Measurements from ENCODE around the gene STRIT1.

DNA sequence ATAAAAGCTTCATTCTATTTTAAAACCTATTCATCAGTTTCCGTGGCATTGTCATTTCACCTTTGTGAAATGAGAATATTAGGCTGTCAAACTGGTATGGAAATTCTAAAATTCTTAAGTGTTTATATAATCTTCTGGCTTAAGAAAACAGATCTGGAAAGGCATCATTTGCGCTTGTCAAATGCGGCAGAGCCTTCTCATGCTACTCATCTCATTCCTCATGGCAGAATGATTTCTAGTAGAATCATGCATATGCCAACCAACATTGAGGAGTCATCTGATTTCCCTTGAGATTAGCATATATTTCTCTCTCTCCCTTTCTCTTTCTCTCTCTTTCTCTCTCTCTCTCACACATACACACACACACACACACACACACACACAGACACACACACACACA lies 48.8 kb downstream of the STRIT1 start:
- no peak for TF ChIP-seq GATA3 (IDR thresholded peaks at IDR 0.05; ENCODE audit: low read depth, low read length)
- TF ChIP-seq GATA2 (IDR thresholded peaks at IDR 0.05; ENCODE audit: low read depth, low read length), result no peak

Measured in SH-SY5Y (cell line).